GM12875 (cell line): ENCODE results near the gene CDA.

Experiments used
- H3K4me3 ChIP-seq: one replicate; pipeline ENCODE4 v1.5.1; 2011; ENCODE audit warnings: low read depth, low read length, control low read depth
- CTCF ChIP-seq: IDR thresholded peaks from 2 replicates; pipeline ENCODE4 v1.5.1; 2011; ENCODE audit warnings: low read depth, mild to moderate bottlenecking, control low read depth, inconsistent platforms, low read length, moderate library complexity, borderline replicate concordance; ENCODE audit not compliant: insufficient read depth

Gene CDA

DNA sequence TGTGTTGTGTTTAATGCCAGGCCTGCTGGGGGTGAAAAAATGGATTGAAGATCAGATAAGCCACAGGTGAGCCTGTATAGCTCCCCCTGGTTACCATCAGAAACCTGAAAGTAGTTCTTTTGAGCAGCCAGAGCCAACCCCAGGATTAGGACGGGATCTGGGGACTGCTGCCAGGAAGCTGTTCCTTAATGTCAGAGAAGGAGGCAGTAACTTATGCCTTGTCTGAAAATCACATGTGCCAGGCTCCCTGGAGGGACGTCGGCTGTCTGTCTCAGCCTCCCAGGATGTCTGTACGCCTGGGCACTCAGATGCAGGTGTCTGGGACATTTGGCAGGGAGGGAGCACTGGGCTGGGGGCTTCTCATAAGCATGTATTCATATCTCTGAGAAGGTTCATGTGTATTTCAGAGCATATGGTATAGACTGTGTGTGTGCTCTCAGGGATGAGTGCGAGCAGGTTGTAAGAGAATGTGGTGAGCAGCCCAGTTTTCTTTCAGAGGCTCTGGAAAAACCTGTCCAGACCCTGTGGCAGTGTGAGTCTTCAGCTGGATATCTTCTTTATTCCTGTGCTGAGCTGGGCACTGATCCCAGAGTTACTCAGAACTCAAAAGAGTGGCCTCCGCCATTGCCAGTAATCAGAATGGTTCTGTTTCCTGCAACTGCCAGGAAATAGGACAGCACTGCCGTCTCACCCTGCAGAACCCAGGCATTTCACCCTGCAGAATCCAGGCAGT, 33.7 kb upstream of the CDA start:
- no peak for TF ChIP-seq CTCF
- H3K4me3 ChIP-seq: no peak overlapping the region

DNA sequence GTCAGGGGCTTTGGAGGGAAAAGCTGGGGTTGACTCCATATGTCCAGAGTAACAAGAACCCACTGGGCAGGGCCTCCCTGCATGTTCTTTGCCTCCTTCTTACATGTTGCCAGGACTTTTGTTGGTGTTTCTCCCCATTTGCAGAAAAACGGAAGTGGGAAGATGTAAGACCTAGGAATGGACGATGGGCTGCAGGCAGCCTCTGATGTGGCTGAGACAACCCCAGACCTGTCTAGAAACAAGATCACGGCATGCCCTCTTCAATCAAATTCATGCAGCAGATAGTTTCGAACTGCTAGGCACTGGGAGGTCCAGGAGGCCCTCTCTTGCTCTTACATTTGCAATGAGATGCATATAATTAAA, 33.2 kb upstream of the CDA start:
- TF ChIP-seq CTCF: no peak
- H3K4me3 ChIP-seq: no peak overlapping the region

- H3K4me3 ChIP-seq: no peak overlapping the region
- TF ChIP-seq CTCF: no peak
Measured at GRCh38 chr1:20558191-20558590, 30.7 kb upstream of the CDA start.

DNA sequence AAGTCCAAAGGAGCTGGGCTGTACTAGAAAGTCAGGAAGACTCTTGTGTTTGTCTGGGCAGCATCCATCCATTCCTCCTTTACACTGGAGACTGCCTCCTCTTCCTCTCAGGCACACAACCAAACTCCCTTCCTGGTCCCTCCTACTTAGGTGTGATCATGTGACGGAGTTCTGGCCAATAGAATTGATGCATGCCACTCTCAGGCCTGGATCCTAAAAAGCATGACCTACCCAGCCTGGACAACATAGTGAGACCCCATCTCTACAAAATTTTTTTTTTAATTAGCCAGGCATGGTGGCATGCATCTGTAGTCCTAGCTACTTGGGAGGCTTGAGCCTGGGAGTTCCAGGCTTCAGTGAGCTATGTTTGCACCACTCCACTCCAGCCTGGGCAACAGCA, 27.9 kb upstream of the CDA start:
- TF ChIP-seq CTCF: no peak
- H3K4me3 ChIP-seq: no peak overlapping the region

GRCh38 chr1:20565234-20565633, 23.7 kb upstream of the CDA start:
- H3K4me3 ChIP-seq: no peak overlapping the region
- TF ChIP-seq CTCF: no peak

DNA sequence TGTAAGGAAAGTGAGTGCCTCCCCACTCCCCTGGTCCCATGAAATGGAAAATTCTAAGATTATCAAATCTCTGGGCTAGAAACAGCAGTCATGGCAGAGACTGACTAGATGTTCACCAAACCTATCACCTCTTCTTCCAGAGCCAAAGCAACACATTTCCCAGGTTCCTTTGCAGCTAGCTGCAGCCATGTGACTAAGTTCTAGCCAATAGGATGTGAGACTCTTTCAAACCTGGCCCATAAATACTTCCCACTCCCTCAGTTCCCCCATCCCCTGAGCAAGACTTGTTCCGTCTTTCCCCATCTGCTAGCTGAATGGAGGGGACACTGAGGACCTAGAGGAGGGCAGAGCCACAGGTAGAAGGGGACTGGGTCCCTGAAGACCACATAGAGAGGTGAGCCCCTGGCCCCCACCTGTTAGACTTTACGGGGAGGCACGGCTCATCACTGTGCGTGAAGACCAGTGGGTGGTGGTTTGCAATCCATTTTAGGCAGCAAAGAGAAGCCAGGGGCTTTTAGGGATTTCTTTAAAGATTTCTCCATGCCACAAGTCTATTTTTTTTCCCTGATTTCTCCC, 19.3 kb upstream of the CDA start:
- TF ChIP-seq CTCF: no peak
- H3K4me3 ChIP-seq: no peak overlapping the region

DNA sequence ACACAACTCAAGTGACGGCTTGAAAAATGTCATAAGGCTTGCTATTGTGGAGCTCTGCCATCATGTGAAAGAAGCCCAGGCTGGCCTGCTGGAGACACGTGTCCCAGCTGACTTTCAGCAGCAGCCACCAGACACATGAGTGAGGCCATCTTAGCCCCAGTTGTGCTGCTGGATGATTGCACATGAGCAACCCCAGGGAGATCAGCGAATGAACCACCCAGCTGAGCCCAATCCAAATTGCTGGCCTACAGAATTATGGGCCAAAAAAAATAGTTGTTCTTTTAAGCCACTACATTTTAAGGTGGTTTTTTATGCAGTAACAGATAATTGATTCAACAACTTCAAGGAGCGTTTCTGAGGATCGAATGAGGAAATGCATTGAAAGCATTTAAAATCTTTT, 17.5 kb upstream of the CDA start:
- no peak for TF ChIP-seq CTCF

More for the DNA sequence above, 17.5 kb upstream of the CDA start:
- no peak overlapping the region for H3K4me3 ChIP-seq
